Hematopoietic multipotent progenitor cell treated with erythropoietin and hydrocortisone succinate and interleukin-3 and kit ligand, for 8 days (in vitro differentiated cells): ENCODE data around the gene LENG1.
A peak's percentile ranks its signal among the peaks of the same experiment; 100 is the strongest.

Source experiments
- DNase-seq: peaks from one replicate; pipeline ENCODE4 v3.0.0-alpha.2; 2015

The LENG1 gene

DNA sequence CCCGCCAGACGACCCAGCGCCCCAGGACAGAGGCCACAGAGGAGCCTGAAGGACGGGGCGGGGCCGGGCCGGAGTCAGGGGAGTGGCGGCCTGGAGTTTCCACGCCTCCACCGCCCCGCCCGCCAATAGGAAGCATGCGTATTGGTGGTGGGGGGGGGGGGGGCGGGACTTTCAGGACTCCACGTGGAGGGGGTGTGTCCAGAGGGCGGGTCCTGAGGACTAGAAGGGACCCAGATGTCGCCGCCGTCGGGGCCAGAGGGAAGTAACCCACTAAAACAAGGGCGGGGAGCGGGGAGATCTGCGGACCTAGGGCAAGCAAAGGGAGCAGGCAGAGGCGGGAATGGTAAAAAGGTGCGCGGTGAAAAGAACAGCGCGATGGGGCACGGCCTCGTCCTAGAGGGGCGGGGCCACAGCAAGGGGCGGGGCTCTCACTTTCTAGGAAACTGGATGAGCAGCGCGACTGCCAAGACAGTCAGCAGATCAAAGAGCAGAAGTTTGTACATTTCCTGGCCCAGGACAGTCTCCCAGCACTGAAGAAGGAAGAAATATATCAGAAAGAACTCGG lies 2.8 kb upstream of the LENG1 start:
- DNase-seq, result peak; percentile 84

GRCh38 chr19:54160854-54161253 lies 1.3 kb upstream of the LENG1 start:
- no peak for DNase-seq

DNA sequence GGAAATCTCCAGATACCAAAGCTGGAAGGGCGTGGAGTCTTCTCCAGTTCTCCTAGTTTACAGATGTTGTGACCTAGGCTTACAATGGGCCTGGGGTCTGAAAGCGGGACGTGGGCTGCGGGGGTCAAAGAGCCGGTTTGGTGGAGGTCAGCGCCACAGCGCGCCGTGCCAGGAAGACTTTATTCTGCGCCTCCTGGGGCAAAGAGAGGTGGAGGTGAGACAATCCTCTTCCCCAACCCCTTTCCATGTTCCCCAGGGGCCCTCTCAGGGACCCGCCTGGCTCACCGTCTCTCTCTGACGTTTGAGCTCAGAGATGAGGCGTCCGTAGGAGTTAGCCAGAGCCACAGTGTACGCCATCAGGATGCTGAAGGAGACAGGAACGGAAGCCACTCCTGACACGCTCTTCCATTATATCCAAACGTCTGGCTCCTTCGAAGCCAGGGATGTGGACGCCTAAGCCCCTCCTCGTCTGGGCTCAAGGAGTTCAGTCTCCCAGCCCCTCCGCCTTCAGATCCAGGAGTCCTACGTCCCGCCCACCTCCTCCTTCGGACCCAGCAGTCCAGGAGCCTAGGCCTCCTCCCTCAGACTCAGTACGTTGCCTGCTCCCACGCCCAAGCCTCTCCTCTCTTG lies 776 bp upstream of the LENG1 start:
- DNase-seq, result no peak

DNA sequence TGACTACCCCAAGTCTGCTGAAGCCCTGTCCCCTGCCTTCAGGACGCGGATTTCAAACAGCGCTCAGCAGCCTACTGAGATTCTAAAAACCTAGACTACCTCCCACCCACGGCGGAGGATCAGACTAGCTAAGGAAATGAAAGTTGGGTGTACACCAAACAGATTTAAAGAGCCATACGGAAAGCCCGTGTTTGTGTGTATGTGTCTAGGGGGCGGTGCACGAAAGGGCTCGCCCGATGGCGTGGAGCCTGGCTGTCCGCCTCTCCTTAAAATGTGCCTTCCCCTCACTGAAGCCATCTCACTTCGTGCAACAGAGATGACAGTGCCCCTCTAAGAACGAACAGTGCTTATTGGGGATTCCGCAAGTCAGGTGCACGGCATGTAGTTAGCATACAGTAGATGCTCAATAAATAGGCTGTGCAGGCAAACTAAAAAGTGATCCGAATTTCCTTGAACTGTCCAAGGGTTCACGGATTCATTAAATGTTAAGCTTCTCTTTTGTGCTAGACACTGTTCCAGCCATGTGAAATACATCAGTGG lies 639 bp downstream of the LENG1 start:
- peak; percentile 39 for DNase-seq

DNA sequence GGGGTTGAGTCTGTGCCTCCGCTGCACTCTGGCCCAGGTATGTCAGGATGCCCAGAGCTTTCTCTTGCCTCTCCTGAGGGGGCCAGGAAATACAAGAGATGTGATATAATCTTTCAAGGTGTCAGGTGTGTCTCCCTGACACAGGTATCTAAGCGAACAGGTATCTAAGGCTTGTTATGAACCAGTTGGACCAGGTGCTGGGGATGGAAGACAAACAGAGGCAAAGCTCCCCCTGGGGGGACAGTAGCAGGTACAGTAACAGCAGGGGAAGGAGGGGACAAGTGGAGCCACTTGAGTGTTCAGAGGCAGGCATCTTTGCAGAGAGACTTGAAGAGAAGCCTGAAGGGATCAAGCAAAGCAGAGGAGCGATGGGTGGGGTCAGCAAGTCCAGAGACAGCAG lies 2.6 kb downstream of the LENG1 start:
- DNase-seq, result no peak

GRCh38 chr19:54156490-54156889 lies 3.0 kb downstream of the LENG1 start:
- DNase-seq, result no peak

DNA sequence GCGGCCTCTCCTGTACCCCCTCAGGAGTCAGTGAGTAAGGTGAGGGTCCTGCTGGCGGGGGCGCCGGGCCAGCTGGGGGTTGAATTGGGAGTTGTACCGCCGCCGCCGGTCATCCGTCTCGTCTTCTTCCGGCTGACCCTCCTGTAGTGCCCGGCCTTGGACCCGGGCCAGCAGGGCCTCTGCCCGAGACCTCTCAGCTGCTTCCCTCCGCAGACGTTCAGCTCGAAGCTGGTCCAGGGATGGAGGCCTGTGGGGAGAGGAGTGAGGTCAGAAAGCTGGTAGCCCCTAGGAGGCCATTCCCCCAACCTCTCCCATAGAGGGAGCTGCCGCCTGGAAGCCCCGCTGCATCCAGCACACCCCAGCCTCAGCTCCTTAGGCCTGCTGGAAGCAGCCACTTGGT lies 3.8 kb downstream of the LENG1 start:
- DNase-seq, result no peak

- no peak for DNase-seq
These were observed 4.7 kb downstream of the LENG1 start for GRCh38 chr19:54154603-54155345.

DNA sequence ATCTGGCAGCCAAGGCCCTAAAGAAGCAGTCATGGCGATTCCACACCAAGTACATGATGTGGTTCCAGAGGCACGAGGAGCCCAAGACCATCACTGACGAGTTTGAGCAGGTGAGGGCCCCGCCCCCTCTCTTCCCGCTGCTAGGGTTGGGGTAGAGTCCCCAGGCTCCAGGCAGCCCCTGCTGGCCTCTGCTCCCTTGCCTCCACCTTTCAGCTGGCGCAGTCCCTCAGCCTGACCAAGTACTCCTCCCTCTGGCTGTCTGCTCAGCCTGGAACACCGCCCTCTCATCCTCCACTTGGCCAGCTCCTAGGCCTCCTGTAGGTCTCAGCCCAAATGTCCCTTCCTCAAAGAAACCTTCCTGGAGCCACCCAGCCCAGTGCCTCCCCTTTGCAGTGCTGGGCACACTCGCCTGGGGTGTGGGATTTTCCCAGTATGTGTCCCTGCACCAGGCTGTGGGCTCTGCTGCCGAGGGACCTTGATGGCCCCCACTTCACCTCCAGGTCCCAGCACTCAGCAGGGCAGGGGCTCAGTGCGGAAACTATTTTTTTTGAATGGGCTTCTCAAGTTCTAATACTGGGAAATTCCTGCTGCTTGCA lies 5.7 kb downstream of the LENG1 start:
- no peak for DNase-seq

DNA sequence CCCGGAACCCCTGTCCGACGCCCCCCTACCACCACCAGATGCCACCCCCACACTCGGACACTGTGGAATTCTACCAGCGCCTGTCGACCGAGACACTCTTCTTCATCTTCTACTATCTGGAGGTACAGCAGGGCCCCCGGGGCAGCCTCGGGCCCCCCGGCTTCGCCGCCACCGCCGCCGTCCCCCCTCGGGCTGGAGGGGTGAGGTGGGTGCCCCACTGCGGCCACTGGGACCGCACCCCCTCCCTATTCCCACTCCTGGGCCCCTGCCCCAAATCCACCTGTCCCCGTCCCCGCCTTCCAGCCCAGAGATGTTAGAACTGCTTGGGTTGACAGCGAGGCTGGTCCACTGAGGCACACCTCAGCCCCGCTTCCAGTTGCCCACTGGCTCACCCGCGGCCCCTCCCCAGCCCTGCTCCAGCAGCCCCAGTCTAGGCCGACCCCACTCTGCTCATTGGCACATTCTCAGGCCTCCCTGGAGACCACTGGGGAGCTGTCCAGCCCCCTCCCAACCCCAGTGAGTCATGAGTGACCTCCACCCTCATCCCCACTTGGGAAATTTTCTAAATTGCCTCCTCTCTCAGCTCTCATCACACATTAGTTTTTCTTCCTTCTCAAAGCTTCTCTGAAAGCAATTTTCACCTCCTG lies 6.5 kb downstream of the LENG1 start:
- DNase-seq, result no peak

GRCh38 chr19:54152267-54152666 lies 7.3 kb downstream of the LENG1 start:
- DNase-seq, result no peak

- DNase-seq, result no peak
These were observed 8.0 kb downstream of the LENG1 start for GRCh38 chr19:54151362-54152035.

- no peak for DNase-seq
These were observed 10.3 kb downstream of the LENG1 start for GRCh38 chr19:54149021-54149812.

- DNase-seq, result no peak
These were observed 11.4 kb downstream of the LENG1 start for GRCh38 chr19:54148158-54148557.

DNA sequence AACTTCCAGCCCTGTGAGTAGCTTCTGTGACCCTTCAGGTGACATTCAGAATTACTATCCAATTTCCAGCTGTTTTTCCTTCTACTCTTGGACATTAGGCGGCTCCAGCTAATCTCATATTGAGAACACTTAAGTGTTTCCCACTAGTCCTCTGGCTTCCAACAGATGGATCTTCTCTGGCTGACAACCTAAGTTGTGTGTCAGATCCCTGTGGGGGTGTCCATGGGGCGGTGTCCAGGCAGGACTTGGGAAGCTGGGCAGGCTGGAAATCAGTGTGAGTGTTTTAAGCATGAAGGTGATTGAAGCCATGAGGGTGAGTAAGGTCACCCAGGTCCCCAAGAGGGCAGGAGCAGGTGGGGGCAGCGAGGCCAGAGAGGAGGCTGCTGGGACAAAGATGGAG lies 11.8 kb downstream of the LENG1 start:
- no peak for DNase-seq

DNA sequence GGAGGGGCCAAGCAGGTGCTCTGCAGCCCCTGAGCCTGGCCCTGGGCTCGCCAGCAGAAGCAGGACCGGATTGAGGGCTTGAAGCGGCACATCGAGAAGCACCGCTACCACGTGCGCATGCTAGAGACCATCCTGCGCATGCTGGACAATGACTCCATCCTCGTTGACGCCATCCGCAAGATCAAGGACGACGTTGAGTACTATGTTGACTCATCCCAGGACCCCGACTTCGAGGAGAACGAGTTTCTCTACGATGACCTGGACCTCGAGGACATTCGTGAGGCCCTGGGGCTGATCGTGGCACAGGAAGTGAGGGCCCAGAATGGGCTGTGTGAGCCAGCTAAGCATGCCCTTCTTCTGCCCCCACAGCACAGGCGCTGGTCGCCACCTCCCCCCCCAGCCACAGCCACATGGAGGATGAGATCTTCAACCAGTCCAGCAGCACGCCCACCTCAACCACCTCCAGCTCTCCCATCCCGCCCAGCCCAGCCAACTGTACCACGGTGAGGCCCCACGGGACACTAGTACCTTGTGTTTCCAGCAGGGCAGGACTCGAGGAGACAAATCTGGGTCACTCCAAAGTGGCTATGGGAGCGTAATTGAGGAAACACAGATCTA lies 13.9 kb downstream of the LENG1 start:
- DNase-seq, result no peak

GRCh38 chr19:54142166-54142780 lies 17.2 kb downstream of the LENG1 start:
- no peak for DNase-seq

- DNase-seq, result no peak
These were observed 18.2 kb downstream of the LENG1 start for GRCh38 chr19:54141356-54141755.

DNA sequence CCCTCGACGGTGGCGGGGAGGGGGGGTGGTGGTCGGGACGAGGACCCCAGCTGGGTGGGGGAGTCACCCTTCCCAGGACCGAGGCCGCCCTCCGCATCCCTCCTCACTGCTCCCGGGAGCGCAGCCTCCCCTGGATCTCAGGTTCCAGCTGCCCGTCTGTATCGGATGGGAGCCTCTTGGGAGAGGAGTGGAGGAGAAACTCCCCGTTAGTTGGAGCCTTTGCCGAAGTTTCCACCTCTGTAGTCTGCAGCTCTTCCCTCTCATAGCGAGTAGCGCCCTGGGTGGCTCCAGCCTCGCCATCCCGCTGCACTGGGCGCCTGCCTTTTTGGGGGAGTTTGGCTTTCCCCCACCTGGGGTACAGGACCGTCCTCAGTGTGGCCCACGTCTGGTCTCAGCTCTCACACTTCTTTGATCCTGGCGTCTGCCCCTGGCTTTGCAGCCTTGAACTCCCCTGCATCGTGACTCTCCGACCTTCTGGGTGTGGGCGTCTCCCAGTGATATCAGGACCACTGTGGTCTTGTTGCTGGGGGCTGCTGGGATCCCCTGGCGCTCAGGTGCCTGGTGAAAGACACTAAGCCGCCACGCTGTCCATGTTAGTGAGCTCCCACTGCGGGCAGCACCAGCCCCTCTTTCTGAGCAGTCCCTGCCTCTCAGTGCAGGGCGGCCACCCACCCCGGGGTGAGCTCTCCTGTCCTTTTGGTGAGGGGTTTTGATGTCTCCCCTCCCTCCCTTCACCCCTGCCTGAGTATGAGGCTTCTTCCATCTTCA lies 20.8 kb downstream of the LENG1 start:
- no peak for DNase-seq
